Liver (tissue), 3 donors: ENCODE results near the gene PCDH9.

Experiments used
- CTCF ChIP-seq: fragments of 150-350 bp; IDR thresholded peaks from 2 replicates; pipeline ENCODE4 v1.5.1; 2017; ENCODE audit warnings: improper control_type of control experiment, low read depth, low read length; ENCODE audit not compliant: missing input control
- RAD21 ChIP-seq, 2 donors: IDR thresholded peaks; 2 replicates each; pipeline ENCODE4 v1.6.1; 2016; ENCODE audit warnings: antibody characterized with exemption in 2 of 2, mild to moderate bottlenecking in 2 of 2
- SP1 ChIP-seq: IDR thresholded peaks from 2 replicates; pipeline ENCODE4 v1.6.1; 2018; ENCODE audit warnings: antibody characterized with exemption, mild to moderate bottlenecking
- donor health status: healthy.
- donor health status: healthy.

- TF ChIP-seq CTCF, result peak; percentile 77
- peak; percentile 97 to 99 for TF ChIP-seq RAD21 (IDR thresholded peaks at IDR 0.05)
- TF ChIP-seq SP1, result no peak
Observed at GRCh38 chr13:67224148-67224846, 5.8 kb downstream of the PCDH9 start.
